GM12874 (cell line): Measurements from ENCODE around the gene GRK6.

Experiments used
- TF ChIP-seq, protein P1 (sequence below): IDR thresholded peaks from 2 replicates; pipeline ENCODE4 v1.5.1; 2011; ENCODE audit warnings: low read depth, mild to moderate bottlenecking, control low read depth, low read length, moderate library complexity; ENCODE audit not compliant: insufficient read depth

GRK6 gene

DNA sequence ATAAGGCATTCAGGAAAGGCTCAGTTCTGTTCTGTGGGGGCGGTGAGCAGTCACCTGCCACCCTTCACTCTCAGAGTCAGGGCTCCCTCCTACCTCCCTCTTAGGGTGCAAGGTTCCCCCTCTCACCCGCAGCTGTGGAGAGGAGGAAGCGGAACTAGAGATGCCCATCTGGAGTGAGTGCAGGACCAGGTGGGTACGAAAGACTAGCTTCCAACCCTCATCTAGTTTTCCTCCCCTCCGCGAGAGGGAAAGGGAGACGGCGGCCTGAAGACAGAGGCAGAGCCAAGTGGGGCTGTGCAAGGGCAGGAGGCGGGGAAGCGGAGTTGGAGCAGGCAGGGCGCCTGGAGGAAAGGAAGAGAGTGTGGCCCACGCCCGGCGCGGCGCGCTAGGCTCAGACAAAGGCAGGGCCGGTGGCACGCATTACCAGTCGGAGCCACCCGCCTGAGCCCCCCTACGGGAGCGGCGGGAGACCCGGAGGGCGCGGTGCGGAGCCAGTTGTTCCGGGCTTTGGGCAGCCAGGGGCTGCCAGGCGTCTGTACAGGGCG lies 27.4 kb downstream of the GRK6 start:
- TF ChIP-seq, protein P1, sequence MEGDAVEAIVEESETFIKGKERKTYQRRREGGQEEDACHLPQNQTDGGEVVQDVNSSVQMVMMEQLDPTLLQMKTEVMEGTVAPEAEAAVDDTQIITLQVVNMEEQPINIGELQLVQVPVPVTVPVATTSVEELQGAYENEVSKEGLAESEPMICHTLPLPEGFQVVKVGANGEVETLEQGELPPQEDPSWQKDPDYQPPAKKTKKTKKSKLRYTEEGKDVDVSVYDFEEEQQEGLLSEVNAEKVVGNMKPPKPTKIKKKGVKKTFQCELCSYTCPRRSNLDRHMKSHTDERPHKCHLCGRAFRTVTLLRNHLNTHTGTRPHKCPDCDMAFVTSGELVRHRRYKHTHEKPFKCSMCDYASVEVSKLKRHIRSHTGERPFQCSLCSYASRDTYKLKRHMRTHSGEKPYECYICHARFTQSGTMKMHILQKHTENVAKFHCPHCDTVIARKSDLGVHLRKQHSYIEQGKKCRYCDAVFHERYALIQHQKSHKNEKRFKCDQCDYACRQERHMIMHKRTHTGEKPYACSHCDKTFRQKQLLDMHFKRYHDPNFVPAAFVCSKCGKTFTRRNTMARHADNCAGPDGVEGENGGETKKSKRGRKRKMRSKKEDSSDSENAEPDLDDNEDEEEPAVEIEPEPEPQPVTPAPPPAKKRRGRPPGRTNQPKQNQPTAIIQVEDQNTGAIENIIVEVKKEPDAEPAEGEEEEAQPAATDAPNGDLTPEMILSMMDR, result no peak

DNA sequence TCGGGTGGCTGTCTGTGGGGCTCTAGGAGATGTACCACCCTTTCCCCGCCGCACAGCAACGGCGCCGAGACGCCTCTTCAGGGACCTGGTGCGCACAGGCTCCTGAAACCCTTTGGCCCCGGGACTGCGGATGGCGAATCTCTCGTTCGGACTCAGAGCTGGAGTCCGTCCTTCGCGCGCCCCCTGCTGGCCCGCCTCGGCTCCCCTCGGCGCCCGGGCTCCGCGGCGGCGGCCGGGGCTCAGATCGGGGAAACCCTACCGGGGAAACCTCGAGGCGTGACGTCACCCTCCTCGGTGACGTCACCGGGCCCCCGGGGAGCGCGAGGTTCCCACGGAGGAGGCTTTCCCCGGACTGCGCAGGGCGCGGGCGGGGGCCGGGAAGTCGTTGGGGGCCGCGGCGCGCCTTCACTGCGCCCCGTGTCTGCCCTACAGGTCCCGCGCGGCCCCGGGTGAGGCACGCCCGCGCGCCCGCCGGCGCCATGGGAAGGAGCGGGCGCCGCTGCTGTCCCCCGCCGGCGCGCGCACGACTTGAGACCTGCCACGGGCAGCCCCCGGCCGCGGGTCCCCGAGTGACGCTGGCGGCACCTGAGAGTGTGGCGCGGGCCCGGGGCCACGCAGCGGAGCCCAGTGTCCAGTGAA lies 28.0 kb downstream of the GRK6 start:
- TF ChIP-seq, protein P1, result peak; percentile 89

DNA sequence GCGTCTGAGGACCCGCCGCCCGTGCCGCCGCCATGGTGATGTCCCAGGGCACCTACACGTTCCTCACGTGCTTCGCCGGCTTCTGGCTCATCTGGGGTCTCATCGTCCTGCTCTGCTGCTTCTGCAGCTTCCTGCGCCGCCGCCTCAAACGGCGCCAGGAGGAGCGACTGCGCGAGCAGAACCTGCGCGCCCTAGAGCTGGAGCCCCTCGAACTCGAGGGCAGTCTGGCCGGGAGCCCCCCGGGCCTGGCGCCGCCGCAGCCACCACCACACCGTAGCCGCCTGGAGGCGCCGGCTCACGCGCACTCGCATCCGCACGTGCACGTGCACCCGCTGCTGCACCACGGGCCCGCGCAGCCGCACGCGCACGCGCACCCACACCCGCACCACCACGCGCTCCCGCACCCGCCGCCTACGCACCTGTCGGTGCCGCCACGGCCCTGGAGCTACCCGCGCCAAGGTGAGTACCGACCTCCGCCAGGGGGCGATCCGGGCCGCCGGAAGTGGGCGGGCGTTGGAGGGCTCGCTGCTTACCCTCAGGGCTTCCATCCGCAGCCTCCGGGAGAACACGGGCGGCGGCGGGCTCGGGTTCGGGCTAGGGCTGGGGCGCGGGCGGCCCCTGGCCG lies 28.7 kb downstream of the GRK6 start:
- TF ChIP-seq, protein P1, result peak; percentile 88

DNA sequence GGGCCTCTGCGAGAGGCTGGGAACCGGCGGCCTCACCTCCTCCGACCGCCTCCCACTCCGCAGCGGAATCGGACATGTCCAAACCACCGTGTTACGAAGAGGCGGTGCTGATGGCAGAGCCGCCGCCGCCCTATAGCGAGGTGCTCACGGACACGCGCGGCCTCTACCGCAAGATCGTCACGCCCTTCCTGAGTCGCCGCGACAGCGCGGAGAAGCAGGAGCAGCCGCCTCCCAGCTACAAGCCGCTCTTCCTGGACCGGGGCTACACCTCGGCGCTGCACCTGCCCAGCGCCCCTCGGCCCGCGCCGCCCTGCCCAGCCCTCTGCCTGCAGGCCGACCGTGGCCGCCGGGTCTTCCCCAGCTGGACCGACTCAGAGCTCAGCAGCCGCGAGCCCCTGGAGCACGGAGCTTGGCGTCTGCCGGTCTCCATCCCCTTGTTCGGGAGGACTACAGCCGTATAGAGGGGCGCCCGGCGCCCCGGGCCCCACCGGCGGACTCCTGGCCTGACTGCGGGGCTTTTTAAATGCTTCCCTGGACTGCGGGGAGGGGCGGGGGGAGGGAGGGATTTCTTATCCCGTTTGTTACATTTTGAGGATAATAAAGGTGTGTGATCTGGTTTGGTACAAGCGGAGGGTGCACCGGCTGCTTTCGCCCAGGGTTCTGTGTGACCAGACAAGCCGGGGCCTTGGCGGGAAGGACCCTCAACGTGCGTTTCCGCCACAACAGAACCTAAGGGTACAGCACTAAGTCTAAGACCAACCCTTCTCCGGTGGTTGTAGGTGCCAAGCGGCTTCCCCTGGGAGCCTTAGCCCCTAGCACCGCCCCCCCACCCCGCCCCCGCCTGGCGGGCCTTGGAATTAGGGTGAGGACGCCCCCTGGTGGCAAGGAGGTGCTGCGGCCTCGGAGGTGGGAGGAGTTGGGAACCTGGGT lies 29.4 kb downstream of the GRK6 start:
- TF ChIP-seq, protein P1, result peak; percentile 94

DNA sequence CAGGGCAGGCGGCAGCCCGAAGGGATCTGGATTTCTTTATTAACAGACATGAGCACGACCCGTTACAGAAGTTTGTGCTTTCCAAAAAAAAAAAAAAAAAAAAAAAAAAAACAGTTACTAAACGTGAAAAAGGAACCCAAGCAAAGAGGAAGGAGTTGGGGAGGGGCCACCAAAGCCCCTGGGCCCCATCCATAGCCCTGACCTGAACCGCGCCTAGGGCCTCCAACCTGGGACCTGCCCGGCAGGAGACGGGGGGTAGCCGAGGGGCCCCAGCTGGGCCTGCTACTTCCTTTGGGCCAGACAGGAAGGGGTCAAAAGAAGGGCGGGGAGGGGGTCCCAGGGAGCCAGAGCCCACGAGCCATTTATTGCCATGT lies 30.1 kb downstream of the GRK6 start:
- TF ChIP-seq, protein P1, result no peak

DNA sequence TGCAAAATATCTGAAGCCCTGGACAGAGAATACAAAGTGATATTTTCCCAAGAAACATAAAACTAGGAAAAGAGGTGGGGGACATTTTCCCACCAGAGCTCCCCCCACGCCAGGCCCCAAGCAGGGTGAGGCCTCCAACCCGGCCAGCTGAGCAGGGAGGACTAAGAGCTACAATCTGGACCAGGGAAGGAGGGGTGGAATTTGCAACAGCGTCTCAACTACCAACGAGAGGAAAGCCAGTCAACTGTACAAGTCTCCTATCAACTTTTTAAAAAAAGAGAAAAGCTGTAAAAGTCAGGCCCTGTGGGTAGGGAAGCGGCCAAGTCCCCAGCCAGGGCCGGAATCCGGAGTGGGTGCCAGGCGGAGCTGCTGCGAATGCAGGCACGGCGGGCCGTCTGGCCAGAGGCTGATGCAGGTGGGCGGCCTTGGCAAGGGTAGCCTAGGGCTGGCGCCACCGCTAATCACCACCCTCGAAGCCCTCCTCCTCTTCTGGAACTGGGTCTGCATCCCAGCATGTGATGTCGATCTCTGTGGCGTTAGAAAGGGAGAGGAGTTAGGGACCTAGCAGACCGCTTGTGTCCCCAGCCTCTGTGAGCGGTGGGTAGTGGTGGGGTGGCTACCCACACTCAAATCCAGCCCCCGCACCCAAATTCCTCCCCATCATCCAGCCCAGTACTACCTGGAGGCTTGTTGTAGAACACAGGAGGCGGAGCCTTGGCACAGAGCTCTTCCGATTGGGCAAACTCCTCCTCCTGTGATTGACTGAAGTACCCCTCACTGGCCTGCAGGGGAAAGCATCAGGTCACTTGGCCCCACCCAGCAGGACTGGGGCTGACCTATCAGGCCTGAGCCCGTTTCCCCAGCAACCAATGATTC lies 30.7 kb downstream of the GRK6 start:
- TF ChIP-seq, protein P1, result peak; percentile 65; the same call in 1 of the 2 replicates
